Suprapubic skin (tissue), 4 donors: ENCODE measurements around the gene PTHLH. TPM values are rescaled to one million over a fixed set of nuclear protein-coding genes. Genes with fewer than 3 reads are reported as not detected.
A peak's percentile ranks its signal among the peaks of the same experiment; 100 is the strongest.

Experiments used
- DNase-seq, 2 donors: peaks; one replicate each; pipeline ENCODE4 v3.0.0-alpha.2; 2019; ENCODE audit warnings: low spot score in 2 of 2
- H3K27ac ChIP-seq: fragments of 200-600 bp; sonication (generic); one replicate; pipeline ENCODE4 v1.5.1; 2019
- H3K27me3 ChIP-seq: fragments of 200-600 bp; sonication (generic); one replicate; pipeline ENCODE4 v1.5.1; 2019
- H3K36me3 ChIP-seq: fragments of 200-600 bp; sonication (generic); one replicate; pipeline ENCODE4 v1.5.1; 2019
- H3K4me1 ChIP-seq: fragments of 200-600 bp; sonication (generic); one replicate; pipeline ENCODE4 v1.5.1; 2019
- H3K4me3 ChIP-seq: fragments of 200-600 bp; sonication (generic); one replicate; pipeline ENCODE4 v1.5.1; 2019; ENCODE audit warnings: mild to moderate bottlenecking
- H3K9me3 ChIP-seq: fragments of 200-600 bp; sonication (generic); one replicate; pipeline ENCODE4 v1.5.1; 2019
- EP300 ChIP-seq: sonication (generic); formaldehyde crosslinking; IDR thresholded peaks from one replicate; pipeline ENCODE4 v1.6.1; 2017; ENCODE audit warnings: antibody characterized with exemption
- POLR2A ChIP-seq, 2 donors: fragments of 450-650 bp; IDR thresholded peaks; one replicate each; pipeline ENCODE4 v1.6.1; 2017; ENCODE audit warnings: antibody characterized with exemption in 2 of 2, mild to moderate bottlenecking in 2 of 2, moderate library complexity in 2 of 2
- POLR2AphosphoS5 ChIP-seq, 3 donors: sonication (generic); formaldehyde crosslinking; IDR thresholded peaks; one replicate each; pipeline ENCODE4 v1.6.1; 2017; ENCODE audit warnings: antibody characterized with exemption in 3 of 3
- WGBS: methylation state at CpG from one replicate; pipeline ENCODE4 v1.1.5; 2018; 5-methylcytosine and 5-hydroxymethylcytosine counted together
- total RNA-seq, 4 donors: library from RNA; depleted of rRNA; stranded (reverse); fragments of >200 nt; gene quantifications; one replicate each; pipeline ENCODE4 v1.1.0, GENCODE V29; 2016
- TF ChIP-seq, protein P1 (sequence below), 2 donors: fragments of 200-600 bp in 1 of 2; fragments of 450-650 bp in 1 of 2; sonication (generic) in 1 of 2; IDR thresholded peaks; one replicate each; pipeline ENCODE4 v1.5.1; 2016 to 2019; ENCODE audit warnings: antibody characterized with exemption in 2 of 2, mild to moderate bottlenecking in 1 of 2, moderate library complexity in 1 of 2

PTHLH gene
- total RNA-seq, 4 donors from 2014 or later, result 1.1 to 2.0 TPM; not detected in 2

GRCh38 chr12:27975222-27976136 is 2.9 kb upstream of the PTHLH start:
- TF ChIP-seq, protein P1, sequence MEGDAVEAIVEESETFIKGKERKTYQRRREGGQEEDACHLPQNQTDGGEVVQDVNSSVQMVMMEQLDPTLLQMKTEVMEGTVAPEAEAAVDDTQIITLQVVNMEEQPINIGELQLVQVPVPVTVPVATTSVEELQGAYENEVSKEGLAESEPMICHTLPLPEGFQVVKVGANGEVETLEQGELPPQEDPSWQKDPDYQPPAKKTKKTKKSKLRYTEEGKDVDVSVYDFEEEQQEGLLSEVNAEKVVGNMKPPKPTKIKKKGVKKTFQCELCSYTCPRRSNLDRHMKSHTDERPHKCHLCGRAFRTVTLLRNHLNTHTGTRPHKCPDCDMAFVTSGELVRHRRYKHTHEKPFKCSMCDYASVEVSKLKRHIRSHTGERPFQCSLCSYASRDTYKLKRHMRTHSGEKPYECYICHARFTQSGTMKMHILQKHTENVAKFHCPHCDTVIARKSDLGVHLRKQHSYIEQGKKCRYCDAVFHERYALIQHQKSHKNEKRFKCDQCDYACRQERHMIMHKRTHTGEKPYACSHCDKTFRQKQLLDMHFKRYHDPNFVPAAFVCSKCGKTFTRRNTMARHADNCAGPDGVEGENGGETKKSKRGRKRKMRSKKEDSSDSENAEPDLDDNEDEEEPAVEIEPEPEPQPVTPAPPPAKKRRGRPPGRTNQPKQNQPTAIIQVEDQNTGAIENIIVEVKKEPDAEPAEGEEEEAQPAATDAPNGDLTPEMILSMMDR (IDR thresholded peaks at IDR 0.05), result no peak
- TF ChIP-seq POLR2AphosphoS5 (IDR thresholded peaks at IDR 0.05) (no peak), EP300 (no peak), POLR2A (IDR thresholded peaks at IDR 0.05) (no peak)
- Histone ChIP-seq H3K4me3 (peak overlapping the region; percentile 36), H3K36me3 (no peaks in the 10 kb centered on the region), H3K27me3 (peaks cover 46% of the 10 kb centered on the region), H3K27ac (no peak overlapping the region), H3K4me1 (peaks cover 23% of the 10 kb centered on the region), H3K9me3 (no peaks in the 10 kb centered on the region)
- DNase-seq, result no peak
- 4% methylated on average over 32 of the region's 61 CpGs for WGBS

- H3K27ac ChIP-seq, result no peak overlapping the region
- TF ChIP-seq, protein P1 (IDR thresholded peaks at IDR 0.05), result no peak
- 0% methylated on average over 3 of the region's 26 CpGs for WGBS
- H3K9me3 ChIP-seq, result no peaks in the 10 kb centered on the region
- H3K27me3 ChIP-seq, result peaks cover 49% of the 10 kb centered on the region
- peaks cover 26% of the 10 kb centered on the region for H3K4me1 ChIP-seq
- no peaks in the 10 kb centered on the region for H3K36me3 ChIP-seq
- H3K4me3 ChIP-seq, result peak overlapping the region; percentile 36
- no peak for DNase-seq
These were observed 2.2 kb upstream of the PTHLH start for GRCh38 chr12:27974735-27975221.

GRCh38 chr12:27973487-27973890 is 956 bp upstream of the PTHLH start:
- peaks cover 39% of the 10 kb centered on the region for H3K4me1 ChIP-seq
- H3K36me3 ChIP-seq, result no peaks in the 10 kb centered on the region
- DNase-seq, result no peak
- H3K9me3 ChIP-seq, result no peaks in the 10 kb centered on the region
- no peak overlapping the region for H3K27ac ChIP-seq
- WGBS, result 55% methylated on average over 4 of the region's 4 CpGs
- no peak overlapping the region for H3K4me3 ChIP-seq
- TF ChIP-seq, protein P1 (IDR thresholded peaks at IDR 0.05), result no peak
- TF ChIP-seq EP300, result no peak
- no peak for TF ChIP-seq POLR2A (IDR thresholded peaks at IDR 0.05)
- TF ChIP-seq POLR2AphosphoS5 (IDR thresholded peaks at IDR 0.05), result no peak
- H3K27me3 ChIP-seq, result peaks cover 58% of the 10 kb centered on the region

DNA sequence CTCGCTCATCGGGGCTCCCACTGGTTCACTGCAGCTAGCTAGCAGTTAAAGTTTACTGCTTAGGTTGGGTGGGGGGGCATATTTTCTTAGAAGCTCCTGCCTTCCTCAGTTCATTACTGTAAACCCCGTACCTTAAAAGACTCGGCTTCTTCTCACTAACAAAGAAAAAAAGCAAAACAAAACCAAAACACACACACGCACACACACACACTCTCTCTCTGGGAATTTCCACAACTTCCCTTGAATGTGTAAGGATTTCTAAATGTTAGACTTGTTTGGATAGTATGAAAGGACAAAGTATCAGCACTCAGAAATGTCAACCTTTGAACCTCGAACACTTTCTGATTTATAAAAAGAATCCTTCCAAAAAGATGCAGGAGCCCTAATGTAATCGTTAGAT is 927 bp downstream of the PTHLH start:
- 64% methylated on average over 7 of the region's 7 CpGs for WGBS

GRCh38 chr12:27971121-27971489 is 1.4 kb downstream of the PTHLH start:
- H3K4me1 ChIP-seq, result peaks cover 44% of the 10 kb centered on the region
- H3K27ac ChIP-seq, result no peak overlapping the region
- peak overlapping the region; percentile 68 for H3K4me3 ChIP-seq
- H3K36me3 ChIP-seq, result no peaks in the 10 kb centered on the region
- no peaks in the 10 kb centered on the region for H3K9me3 ChIP-seq
- TF ChIP-seq EP300, result no peak
- TF ChIP-seq POLR2AphosphoS5 (IDR thresholded peaks at IDR 0.05), result no peak
- TF ChIP-seq, protein P1 (IDR thresholded peaks at IDR 0.05), result no peak
- TF ChIP-seq POLR2A (IDR thresholded peaks at IDR 0.05), result no peak
- DNase-seq, result no peak
- WGBS, result 45% methylated on average over 11 of the region's 11 CpGs
- H3K27me3 ChIP-seq, result peaks cover 69% of the 10 kb centered on the region

More for the DNA sequence above, 927 bp downstream of the PTHLH start:
- no peak overlapping the region for H3K27ac ChIP-seq
- TF ChIP-seq, protein P1 (IDR thresholded peaks at IDR 0.05), result no peak
- TF ChIP-seq POLR2A (IDR thresholded peaks at IDR 0.05) (no peak), POLR2AphosphoS5 (IDR thresholded peaks at IDR 0.05) (no peak), EP300 (no peak)
- no peak for DNase-seq
- H3K4me1 ChIP-seq, result peaks cover 44% of the 10 kb centered on the region
- H3K4me3 ChIP-seq, result no peak overlapping the region
- peaks cover 73% of the 10 kb centered on the region for H3K27me3 ChIP-seq
- no peaks in the 10 kb centered on the region for H3K36me3 ChIP-seq
- H3K9me3 ChIP-seq, result no peaks in the 10 kb centered on the region
